Panc1 (cell line): ENCODE data around the gene PM20D2. TPM values are rescaled to one million over a fixed set of nuclear protein-coding genes. Genes with fewer than 3 reads are reported as not detected.

Experiments
- ATAC-seq: fragments of 200-7000 bp; cut with Tn5 transposase; 2 replicates; pipeline ENCODE4 v1.9.1; 2020; ENCODE audit warnings: mild to moderate bottlenecking, moderate library complexity
- Bru-seq: library from RNA; stranded (reverse); fragments of 400-500 nt; gene quantifications from one replicate; lab custom pipeline; 2021; lab: Mats Ljungman, UMichigan
- BruChase-seq, 2 experiments: library from RNA; stranded (reverse); fragments of 400-500 nt; gene quantifications; one replicate each; lab custom pipeline; 2021; lab: Mats Ljungman, UMichigan
- BruUV-seq: library from RNA; stranded (reverse); fragments of 400-500 nt; replicated peaks from 2 replicates; lab custom pipeline; 2021; lab: Mats Ljungman, UMichigan
- CTCF ChIA-PET: fragments of 300-600 bp; sonication (Branson Sonifier 250); formaldehyde crosslinking; loops from one replicate; lab custom pipeline; 2022; ENCODE audit warnings: antibody characterized with exemption; lab: Charles Lee
- POLR2A ChIA-PET: fragments of 300-600 bp; sonication (Branson Sonifier 250); formaldehyde crosslinking; loops from one replicate; lab custom pipeline; 2022; ENCODE audit warnings: antibody characterized with exemption; lab: Charles Lee
- DNase-seq: peaks from one replicate; pipeline ENCODE4 v3.0.0-alpha.2; 2010; ENCODE audit warnings: low read depth, low spot score
- H3K27ac ChIP-seq: 2 replicates; pipeline ENCODE4 v1.5.1; 2011; ENCODE audit warnings: mild to moderate bottlenecking, low read length, inconsistent platforms
- H3K27me3 ChIP-seq: fragments of 200-500 bp; sonication (Bioruptor generic); 2 replicates; pipeline ENCODE4 v1.6.0; 2014; ENCODE audit warnings: low read length, inconsistent platforms; ENCODE audit not compliant: control insufficient read depth, insufficient read depth
- H3K36me3 ChIP-seq: fragments of 200-500 bp; sonication (Bioruptor generic); 2 replicates; pipeline ENCODE4 v1.5.1; 2014; ENCODE audit warnings: inconsistent platforms, mild to moderate bottlenecking, low read length, moderate library complexity; ENCODE audit not compliant: control insufficient read depth, insufficient read depth
- H3K4me1 ChIP-seq: 2 replicates; pipeline ENCODE4 v1.5.1; 2011; ENCODE audit warnings: inconsistent platforms, mild to moderate bottlenecking, low read length, moderate library complexity; ENCODE audit not compliant: control insufficient read depth, insufficient read depth
- H3K4me3 ChIP-seq, 2 experiments: 2 replicates each; pipeline ENCODE4 v1.5.1; 2011 to 2012; ENCODE audit warnings: low read depth in 2 of 2, low read length in 2 of 2, mild to moderate bottlenecking in 2 of 2, inconsistent platforms in 1 of 2, moderate library complexity in 1 of 2
- H3K9me3 ChIP-seq: fragments of 200-500 bp; sonication (Bioruptor generic); 2 replicates; pipeline ENCODE4 v1.5.1; 2014; ENCODE audit warnings: low read depth, mild to moderate bottlenecking, inconsistent platforms, low read length, moderate library complexity; ENCODE audit not compliant: control insufficient read depth, insufficient read depth
- POLR2AphosphoS5 ChIP-seq: IDR thresholded peaks from 2 replicates; pipeline ENCODE4 v1.6.1; 2012; ENCODE audit warnings: mild to moderate bottlenecking, low read depth, low read length, moderate library complexity
- SIN3A ChIP-seq: IDR thresholded peaks from 2 replicates; pipeline ENCODE4 v1.6.1; 2012; ENCODE audit warnings: low read depth, mild to moderate bottlenecking, low read length, moderate library complexity, borderline replicate concordance; ENCODE audit not compliant: insufficient read depth
- TCF7L2 ChIP-seq: IDR thresholded peaks from 2 replicates; pipeline ENCODE4 v1.6.1; 2011; ENCODE audit warnings: mild to moderate bottlenecking, low read depth, low read length, inconsistent platforms
- in situ Hi-C: cut with HindIII; loops from 2 replicates; pipeline ENCODE4 v1.10.0; 2016; ENCODE audit warnings: low sequenced_read_pairs, low pct_unique_long_range_greater_than_20kb
- intact Hi-C: fragments of 100-400 bp; cut with micrococcal nuclease; formaldehyde crosslinking; loops from one replicate; pipeline ENCODE4 v1.10.0; 2022; ENCODE audit not compliant: unreplicated experiment
- long read RNA-seq: library from polyadenylated mRNA; unstranded; transcript quantifications from one replicate; pipeline ENCODE4 v2.0.0, GENCODE V29; 2021; ENCODE audit not compliant: unreplicated experiment
- polyA plus RNA-seq: library from polyadenylated mRNA; unstranded; fragments of >200 nt; gene quantifications from one replicate; pipeline ENCODE4 v1.2.1, GENCODE V29; 2012; ENCODE audit warnings: missing spikeins; ENCODE audit not compliant: insufficient read length
- total RNA-seq: library from RNA; stranded (reverse); gene quantifications from one replicate; pipeline ENCODE4 v1.2.1, GENCODE V29; 2021; ENCODE audit not compliant: unreplicated experiment
- TF ChIP-seq, protein P1 (sequence below): fragments of 450-650 bp; IDR thresholded peaks from 2 replicates; pipeline ENCODE4 v1.5.1; 2017; ENCODE audit warnings: mild to moderate bottlenecking
- TF ChIP-seq, protein P2 (sequence below), 2 experiments: IDR thresholded peaks; 2 replicates each; pipeline ENCODE4 v1.6.1; 2011 to 2012; ENCODE audit warnings: low read depth in 2 of 2, control low read depth in 1 of 2, low read length in 1 of 2, mild to moderate bottlenecking in 1 of 2, moderate library complexity in 1 of 2; ENCODE audit not compliant: insufficient read depth in 1 of 2

PM20D2 gene, protein sequence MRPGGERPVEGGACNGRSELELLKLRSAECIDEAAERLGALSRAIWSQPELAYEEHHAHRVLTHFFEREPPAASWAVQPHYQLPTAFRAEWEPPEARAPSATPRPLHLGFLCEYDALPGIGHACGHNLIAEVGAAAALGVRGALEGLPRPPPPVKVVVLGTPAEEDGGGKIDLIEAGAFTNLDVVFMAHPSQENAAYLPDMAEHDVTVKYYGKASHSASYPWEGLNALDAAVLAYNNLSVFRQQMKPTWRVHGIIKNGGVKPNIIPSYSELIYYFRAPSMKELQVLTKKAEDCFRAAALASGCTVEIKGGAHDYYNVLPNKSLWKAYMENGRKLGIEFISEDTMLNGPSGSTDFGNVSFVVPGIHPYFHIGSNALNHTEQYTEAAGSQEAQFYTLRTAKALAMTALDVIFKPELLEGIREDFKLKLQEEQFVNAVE
- 13.6 TPM for total RNA-seq
- polyA plus RNA-seq, result 6.7 TPM
- Bru-seq, nascent RNA, result percentile 72 among the genes with signal in this experiment
- percentile 84 among the genes with signal in this experiment for BruChase-seq, experiment 1, labeled RNA remaining after a 2-hour chase
- percentile 93 among the genes with signal in this experiment for BruChase-seq, experiment 2, labeled RNA remaining after a 6-hour chase
- long read RNA-seq, full-length matches to known transcripts, result 12 of 38 reads
- long read RNA-seq, partial matches to known transcripts, result 17 of 38 reads
- long read RNA-seq, other reads (novel, unspliced or antisense), result 9 of 38 reads

DNA sequence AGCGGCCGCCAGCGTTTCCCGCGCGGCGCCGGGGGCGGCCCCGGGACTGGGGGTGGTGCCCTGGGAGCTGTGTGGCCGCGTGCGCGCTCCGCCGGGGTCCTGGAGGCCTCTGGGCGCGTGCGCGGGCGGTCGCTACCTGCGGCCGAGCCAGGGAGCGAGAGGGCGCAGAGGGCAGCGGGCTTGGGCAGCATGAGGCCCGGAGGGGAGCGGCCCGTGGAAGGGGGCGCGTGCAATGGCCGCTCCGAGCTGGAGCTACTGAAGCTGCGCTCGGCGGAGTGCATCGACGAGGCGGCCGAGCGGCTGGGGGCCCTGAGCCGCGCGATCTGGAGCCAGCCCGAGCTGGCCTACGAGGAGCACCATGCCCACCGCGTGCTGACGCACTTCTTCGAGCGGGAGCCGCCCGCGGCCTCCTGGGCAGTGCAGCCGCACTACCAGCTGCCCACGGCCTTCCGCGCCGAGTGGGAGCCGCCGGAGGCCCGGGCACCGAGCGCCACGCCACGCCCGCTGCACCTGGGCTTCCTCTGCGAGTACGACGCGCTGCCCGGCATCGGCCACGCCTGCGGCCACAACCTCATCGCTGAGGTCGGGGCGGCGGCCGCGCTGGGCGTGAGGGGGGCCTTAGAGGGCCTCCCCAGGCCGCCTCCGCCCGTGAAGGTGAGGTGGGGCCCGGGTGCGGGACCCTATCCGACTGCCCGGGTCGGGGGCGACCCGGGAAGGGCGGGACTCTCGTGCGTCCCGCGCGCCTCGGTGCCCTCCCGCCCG is at the start of gene PM20D2:
PM20D2 (plus strand) TSS at position 100 of the 762 bp plus-strand sequence; CDS start at position 190, 90 bp downstream.
- in situ Hi-C loops (no loop called here), intact Hi-C loops (no loop called here)
- ChIA-PET POLR2A (interaction anchor here (0.6 kb wide), 2 partner anchors 29 to 66 kb away, joined by 4 to 12 read pairs; partner anchors contain the start of gene PNRC1), CTCF (interaction anchor here (0.7 to 1.4 kb wide), 2 partner anchors 28 to 164 kb away, joined by 4 read pairs; no protein-coding TSS in a partner anchor)
- peaks cover 12% of the 10 kb centered on the region for H3K4me1 ChIP-seq
- peaks cover 7% of the 10 kb centered on the region; the same call in 1 of the 2 replicates for H3K36me3 ChIP-seq
- TF ChIP-seq POLR2AphosphoS5, result peak; percentile 44; the same call in 1 of the 2 replicates
- TF ChIP-seq TCF7L2, result no peak
- H3K9me3 ChIP-seq, result no peaks in the 10 kb centered on the region
- H3K4me3 ChIP-seq, result peak within 1 kb of the TSS; percentile 72 to 73
- peak within 1 kb of the TSS; percentile 80 for H3K27ac ChIP-seq
- no TSS peak for BruUV-seq
- no peak for DNase-seq
- H3K27me3 ChIP-seq, result no peaks in the 10 kb centered on the region
- ATAC-seq, result peak; percentile 97

DNA sequence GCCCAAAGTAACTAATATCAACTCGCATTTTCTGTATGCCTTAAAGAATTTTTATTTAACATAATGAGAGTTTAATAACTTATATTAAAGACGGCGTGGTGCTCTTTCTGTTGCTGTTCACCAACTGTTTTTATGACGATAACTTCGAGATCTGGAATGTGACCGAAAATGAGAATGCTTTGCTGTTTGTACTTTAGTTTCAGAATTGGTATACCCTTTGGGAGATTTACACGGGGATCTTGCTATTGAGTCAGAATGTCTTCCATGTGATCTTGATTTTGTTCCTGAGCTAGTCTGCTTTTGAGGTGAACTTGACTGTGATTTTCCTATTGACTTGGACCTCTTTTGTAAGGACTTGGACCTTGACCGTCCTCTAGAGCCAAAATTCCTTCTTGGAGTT is 47.4 kb upstream of the PM20D2 start:
- Histone ChIP-seq H3K4me1 (no peaks in the 10 kb centered on the region), H3K36me3 (no peaks in the 10 kb centered on the region), H3K27ac (no peak overlapping the region), H3K9me3 (no peaks in the 10 kb centered on the region), H3K27me3 (no peaks in the 10 kb centered on the region), H3K4me3 (no peak overlapping the region)
- TF ChIP-seq TCF7L2 (no peak), POLR2AphosphoS5 (no peak), SIN3A (no peak)
- TF ChIP-seq, protein P1, sequence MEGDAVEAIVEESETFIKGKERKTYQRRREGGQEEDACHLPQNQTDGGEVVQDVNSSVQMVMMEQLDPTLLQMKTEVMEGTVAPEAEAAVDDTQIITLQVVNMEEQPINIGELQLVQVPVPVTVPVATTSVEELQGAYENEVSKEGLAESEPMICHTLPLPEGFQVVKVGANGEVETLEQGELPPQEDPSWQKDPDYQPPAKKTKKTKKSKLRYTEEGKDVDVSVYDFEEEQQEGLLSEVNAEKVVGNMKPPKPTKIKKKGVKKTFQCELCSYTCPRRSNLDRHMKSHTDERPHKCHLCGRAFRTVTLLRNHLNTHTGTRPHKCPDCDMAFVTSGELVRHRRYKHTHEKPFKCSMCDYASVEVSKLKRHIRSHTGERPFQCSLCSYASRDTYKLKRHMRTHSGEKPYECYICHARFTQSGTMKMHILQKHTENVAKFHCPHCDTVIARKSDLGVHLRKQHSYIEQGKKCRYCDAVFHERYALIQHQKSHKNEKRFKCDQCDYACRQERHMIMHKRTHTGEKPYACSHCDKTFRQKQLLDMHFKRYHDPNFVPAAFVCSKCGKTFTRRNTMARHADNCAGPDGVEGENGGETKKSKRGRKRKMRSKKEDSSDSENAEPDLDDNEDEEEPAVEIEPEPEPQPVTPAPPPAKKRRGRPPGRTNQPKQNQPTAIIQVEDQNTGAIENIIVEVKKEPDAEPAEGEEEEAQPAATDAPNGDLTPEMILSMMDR, result no peak
- TF ChIP-seq, protein P2, sequence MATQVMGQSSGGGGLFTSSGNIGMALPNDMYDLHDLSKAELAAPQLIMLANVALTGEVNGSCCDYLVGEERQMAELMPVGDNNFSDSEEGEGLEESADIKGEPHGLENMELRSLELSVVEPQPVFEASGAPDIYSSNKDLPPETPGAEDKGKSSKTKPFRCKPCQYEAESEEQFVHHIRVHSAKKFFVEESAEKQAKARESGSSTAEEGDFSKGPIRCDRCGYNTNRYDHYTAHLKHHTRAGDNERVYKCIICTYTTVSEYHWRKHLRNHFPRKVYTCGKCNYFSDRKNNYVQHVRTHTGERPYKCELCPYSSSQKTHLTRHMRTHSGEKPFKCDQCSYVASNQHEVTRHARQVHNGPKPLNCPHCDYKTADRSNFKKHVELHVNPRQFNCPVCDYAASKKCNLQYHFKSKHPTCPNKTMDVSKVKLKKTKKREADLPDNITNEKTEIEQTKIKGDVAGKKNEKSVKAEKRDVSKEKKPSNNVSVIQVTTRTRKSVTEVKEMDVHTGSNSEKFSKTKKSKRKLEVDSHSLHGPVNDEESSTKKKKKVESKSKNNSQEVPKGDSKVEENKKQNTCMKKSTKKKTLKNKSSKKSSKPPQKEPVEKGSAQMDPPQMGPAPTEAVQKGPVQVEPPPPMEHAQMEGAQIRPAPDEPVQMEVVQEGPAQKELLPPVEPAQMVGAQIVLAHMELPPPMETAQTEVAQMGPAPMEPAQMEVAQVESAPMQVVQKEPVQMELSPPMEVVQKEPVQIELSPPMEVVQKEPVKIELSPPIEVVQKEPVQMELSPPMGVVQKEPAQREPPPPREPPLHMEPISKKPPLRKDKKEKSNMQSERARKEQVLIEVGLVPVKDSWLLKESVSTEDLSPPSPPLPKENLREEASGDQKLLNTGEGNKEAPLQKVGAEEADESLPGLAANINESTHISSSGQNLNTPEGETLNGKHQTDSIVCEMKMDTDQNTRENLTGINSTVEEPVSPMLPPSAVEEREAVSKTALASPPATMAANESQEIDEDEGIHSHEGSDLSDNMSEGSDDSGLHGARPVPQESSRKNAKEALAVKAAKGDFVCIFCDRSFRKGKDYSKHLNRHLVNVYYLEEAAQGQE (IDR thresholded peaks at IDR 0.05; ENCODE audit: insufficient read depth in 1 of 2, low read depth in 2 of 2, low read length in 1 of 2), result no peak
- intact Hi-C loops (no loop called here), in situ Hi-C loops (no loop called here)
- DNase-seq (no peak), ATAC-seq (no peak)
- ChIA-PET CTCF (no interaction called here), POLR2A (no interaction called here)
- no TSS peak for BruUV-seq
